Stimulated activated naive CD8-positive, alpha-beta T cell treated with anti-CD3 and anti-CD28 coated beads, Interleukin-15, Interleukin-2, amounts not matched to agents 100 ng/mL and 50 ng/mL, for 24 hours (primary cell): ENCODE results near the gene ZBED6.

Experiments used
- H3K27ac Mint-ChIP-seq: one replicate; pipeline ENCODE4 v1.8.0; 2021; ENCODE audit warnings: mild to moderate bottlenecking, mixed read lengths
- H3K27me3 Mint-ChIP-seq: one replicate; pipeline ENCODE4 v1.8.0; 2021; ENCODE audit warnings: mixed read lengths
- H3K36me3 Mint-ChIP-seq: one replicate; pipeline ENCODE4 v1.8.0; 2021; ENCODE audit warnings: low read depth, mixed read lengths
- H3K4me1 Mint-ChIP-seq: one replicate; pipeline ENCODE4 v1.8.0; 2021; ENCODE audit warnings: low read depth, mixed read lengths
- H3K4me3 Mint-ChIP-seq: one replicate; pipeline ENCODE4 v1.8.0; 2021; ENCODE audit warnings: mild to moderate bottlenecking, mixed read lengths
- H3K9me3 Mint-ChIP-seq: one replicate; pipeline ENCODE4 v1.8.0; 2021; ENCODE audit warnings: mixed read lengths

ZBED6 gene

GRCh38 chr1:203842559-203842876 lies 47.1 kb downstream of the ZBED6 start:
- Mint-ChIP-seq H3K4me1 (no peaks in the 10 kb centered on the region), H3K36me3 (peaks cover 69% of the 10 kb centered on the region), H3K27me3 (no peaks in the 10 kb centered on the region), H3K9me3 (no peaks in the 10 kb centered on the region), H3K4me3 (no peak overlapping the region), H3K27ac (no peak overlapping the region)

GRCh38 chr1:203843435-203843834 lies 48.0 kb downstream of the ZBED6 start:
- Mint-ChIP-seq H3K9me3 (no peaks in the 10 kb centered on the region), H3K4me3 (no peak overlapping the region), H3K27me3 (no peaks in the 10 kb centered on the region), H3K4me1 (no peaks in the 10 kb centered on the region), H3K36me3 (peaks cover 64% of the 10 kb centered on the region), H3K27ac (no peak overlapping the region)
